ENCODE results near the gene MED27. TPM values are rescaled to one million over a fixed set of nuclear protein-coding genes. Genes with fewer than 3 reads are reported as not detected.

The MED27 gene
- total and polyA plus RNA-seq, 9 of the 15 experiments (the other 6 are each of a cell fraction or from before 2014, with no cell fraction given), result 24.4 to 91.0 (median 36.1) TPM

- TF ChIP-seq NCOA1 (IDR thresholded peaks at IDR 0.05; ENCODE audit: low read depth), result no peak
- no peak for TF ChIP-seq RBM22 (IDR thresholded peaks at IDR 0.05; ENCODE audit: low read depth, low read length, poor library complexity, severe bottlenecking)
- no peak for TF ChIP-seq ZBTB7A (IDR thresholded peaks at IDR 0.05; ENCODE audit: borderline replicate concordance, control insufficient read depth, low read depth, low read length)
- TF ChIP-seq ZSCAN29 (IDR thresholded peaks at IDR 0.05), result no peak
- TF ChIP-seq ZNF12 (CRISPR knock-in tag; IDR thresholded peaks at IDR 0.05), result no peak
- no peak for TF ChIP-seq ZBTB12 (CRISPR knock-in tag; IDR thresholded peaks at IDR 0.05)
- no peak for TF ChIP-seq TBP (optimal IDR thresholded peaks at IDR 0.05; ENCODE audit: low read depth, low read length)
- TF ChIP-seq ZNF23 (CRISPR knock-in tag; IDR thresholded peaks at IDR 0.05), result no peak
- no peak for TF ChIP-seq RAD21 (CRISPR knock-in tag; conservative IDR thresholded peaks at IDR 0.05 in 1 of 2, IDR thresholded peaks at IDR 0.05 in 1 of 2)
- TF ChIP-seq NR3C1 (CRISPR knock-in tag; IDR thresholded peaks at IDR 0.05), result no peak
- no peak for TF ChIP-seq ZNF354B (CRISPR knock-in tag; IDR thresholded peaks at IDR 0.05)
- TF ChIP-seq DNMT1 (IDR thresholded peaks at IDR 0.05), result no peak
These were observed 231.0 kb downstream of the MED27 start (continued) for GRCh38 chr9:131848570-131849160.

All from K562 (cell line).